Neural progenitor cell (in vitro differentiated cells): ENCODE measurements around the gene ARL4D.

Experiments used
- CTCF ChIP-seq: fragments of 200-600 bp; sonication (generic); IDR thresholded peaks from 2 replicates; pipeline ENCODE4 v1.5.1; 2017; ENCODE audit warnings: antibody characterized with exemption, mild to moderate bottlenecking
- EZH2 ChIP-seq: fragments of 200-600 bp; sonication (generic); IDR thresholded peaks from 2 replicates; pipeline ENCODE4 v1.6.1; 2017; ENCODE audit warnings: antibody characterized with exemption, mild to moderate bottlenecking, moderate library complexity
- EZH2phosphoT487 ChIP-seq: fragments of 200-600 bp; sonication (generic); IDR thresholded peaks from 2 replicates; pipeline ENCODE4 v1.6.1; 2017; ENCODE audit warnings: antibody characterized with exemption

- TF ChIP-seq CTCF (no peak), EZH2 (no peak), EZH2phosphoT487 (no peak)
Observed at GRCh38 chr17:43378766-43379165, 20.0 kb upstream of the ARL4D start.
